RWPE2 (cell line): ENCODE data around the gene STAP2.
A peak's percentile ranks its signal among the peaks of the same experiment; 100 is the strongest.

Source experiments
- ATAC-seq: fragments of 200-7000 bp; cut with Tn5 transposase; 3 replicates; pipeline ENCODE4 v1.9.1; 2021; ENCODE audit warnings: low read depth
- DNase-seq: peaks from one replicate; pipeline ENCODE4 v3.0.0-alpha.2; 2020; ENCODE audit warnings: low spot score
- H3K27ac ChIP-seq: fragments of 450-650 bp; 2 replicates; pipeline ENCODE4 v1.5.1; 2017; ENCODE audit warnings: mild to moderate bottlenecking; ENCODE audit not compliant: poor library complexity, severe bottlenecking
- H3K27me3 ChIP-seq: fragments of 250-450 bp; sonication (Bioruptor Pico); 2 replicates; pipeline ENCODE4 v1.5.1; 2021; ENCODE audit warnings: mild to moderate bottlenecking, moderate library complexity; ENCODE audit not compliant: insufficient read depth, poor library complexity, severe bottlenecking
- H3K36me3 ChIP-seq: fragments of 250-450 bp; sonication (Bioruptor Pico); 2 replicates; pipeline ENCODE4 v1.5.1; 2020; ENCODE audit warnings: low read depth, mild to moderate bottlenecking, moderate library complexity
- H3K4me1 ChIP-seq: fragments of 250-450 bp; sonication (Bioruptor Pico); 2 replicates; pipeline ENCODE4 v1.5.1; 2021; ENCODE audit warnings: mild to moderate bottlenecking, moderate library complexity; ENCODE audit not compliant: insufficient read depth, poor library complexity, severe bottlenecking
- H3K4me3 ChIP-seq: fragments of 250-450 bp; sonication (Bioruptor Pico); 2 replicates; pipeline ENCODE4 v1.5.1; 2021; ENCODE audit warnings: mild to moderate bottlenecking, moderate library complexity; ENCODE audit not compliant: severe bottlenecking
- H3K9me3 ChIP-seq: fragments of 250-450 bp; sonication (Bioruptor Pico); 2 replicates; pipeline ENCODE4 v1.5.1; 2021; ENCODE audit warnings: mild to moderate bottlenecking, moderate library complexity; ENCODE audit not compliant: severe bottlenecking
- CTCF ChIP-seq: fragments of 450-650 bp; IDR thresholded peaks from one replicate; pipeline ENCODE4 v1.5.1; 2017; ENCODE audit warnings: mild to moderate bottlenecking, moderate library complexity; ENCODE audit not compliant: poor library complexity, severe bottlenecking

Gene STAP2

GRCh38 chr19:4376028-4376670 is 37.5 kb upstream of the STAP2 start:
- no peak for TF ChIP-seq CTCF
- H3K27ac ChIP-seq = peak overlapping the region; percentile 90
- no peaks in the 10 kb centered on the region for H3K27me3 ChIP-seq
- H3K9me3 ChIP-seq = no peaks in the 10 kb centered on the region
- DNase-seq (peak; percentile 51), ATAC-seq (no peak)
- H3K4me3 ChIP-seq = no peak overlapping the region
- peaks cover 60% of the 10 kb centered on the region for H3K4me1 ChIP-seq
- no peaks in the 10 kb centered on the region; the same call in 1 of the 2 replicates for H3K36me3 ChIP-seq

- H3K27ac ChIP-seq = peak overlapping the region; percentile 90
- H3K36me3 ChIP-seq = no peaks in the 10 kb centered on the region; the same call in 1 of the 2 replicates
- ATAC-seq (peak; percentile 59), DNase-seq (peak; percentile 95)
- TF ChIP-seq CTCF = peak; percentile 14
- H3K4me3 ChIP-seq = no peak overlapping the region
- no peaks in the 10 kb centered on the region for H3K9me3 ChIP-seq
- H3K27me3 ChIP-seq = no peaks in the 10 kb centered on the region
- peaks cover 56% of the 10 kb centered on the region for H3K4me1 ChIP-seq
Observed at GRCh38 chr19:4375164-4376027, 36.8 kb upstream of the STAP2 start.

GRCh38 chr19:4374498-4375163 is 36.0 kb upstream of the STAP2 start:
- peak overlapping the region; percentile 90 for H3K27ac ChIP-seq
- H3K27me3 ChIP-seq = no peaks in the 10 kb centered on the region
- no peak for TF ChIP-seq CTCF
- H3K36me3 ChIP-seq = no peaks in the 10 kb centered on the region; the same call in 1 of the 2 replicates
- ATAC-seq = peak; percentile 50
- peak; percentile 77 for DNase-seq
- peaks cover 55% of the 10 kb centered on the region for H3K4me1 ChIP-seq
- H3K4me3 ChIP-seq = no peak overlapping the region
- H3K9me3 ChIP-seq = no peaks in the 10 kb centered on the region

GRCh38 chr19:4373601-4374497 is 35.2 kb upstream of the STAP2 start:
- DNase-seq (no peak), ATAC-seq (no peak)
- Histone ChIP-seq H3K27me3 (no peaks in the 10 kb centered on the region), H3K4me1 (peaks cover 53% of the 10 kb centered on the region), H3K36me3 (no peaks in the 10 kb centered on the region; the same call in 1 of the 2 replicates), H3K27ac (peak overlapping the region; percentile 90), H3K4me3 (no peak overlapping the region), H3K9me3 (no peaks in the 10 kb centered on the region)
- TF ChIP-seq CTCF = no peak
